GM21786 (cell line): Measurements from ENCODE around the gene PRKCZ.
"Not testable (repeated sequence)": the region's sequence is repeated elsewhere in the genome, so short reads cannot be mapped to it uniquely, and the experiment has no call there.

Experiments
- ATAC-seq: cut with Tn5 transposase; IDR thresholded peaks from one replicate; pipeline ENCODE4 v1.9.1; 2021; ENCODE audit not compliant: unreplicated experiment

The PRKCZ gene

DNA sequence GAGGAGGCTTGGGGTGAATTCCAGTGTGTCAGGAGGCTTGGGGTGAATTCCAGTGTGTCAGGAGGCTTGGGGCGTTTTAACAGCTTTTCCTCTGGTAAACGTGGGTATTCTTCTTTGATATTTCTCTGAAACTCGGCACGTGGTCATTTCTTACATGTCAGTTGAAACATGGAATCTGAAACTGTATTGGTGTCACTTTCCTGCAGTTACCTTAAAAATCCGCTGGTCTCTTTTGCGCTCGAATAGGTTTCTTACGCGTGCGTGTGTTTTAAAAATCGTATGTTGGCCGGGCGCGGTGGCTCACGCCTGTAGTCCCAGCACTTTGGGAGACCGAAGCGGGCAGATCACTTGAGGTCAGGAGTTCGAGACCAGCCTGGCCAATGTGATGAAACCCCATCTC is 33.5 kb downstream of the PRKCZ start:
- ATAC-seq = no peak

- ATAC-seq = no peak
Measured at GRCh38 chr1:2084306-2084705, 34.1 kb downstream of the PRKCZ start.

GRCh38 chr1:2085080-2085479 is 34.9 kb downstream of the PRKCZ start:
- no peak for ATAC-seq

DNA sequence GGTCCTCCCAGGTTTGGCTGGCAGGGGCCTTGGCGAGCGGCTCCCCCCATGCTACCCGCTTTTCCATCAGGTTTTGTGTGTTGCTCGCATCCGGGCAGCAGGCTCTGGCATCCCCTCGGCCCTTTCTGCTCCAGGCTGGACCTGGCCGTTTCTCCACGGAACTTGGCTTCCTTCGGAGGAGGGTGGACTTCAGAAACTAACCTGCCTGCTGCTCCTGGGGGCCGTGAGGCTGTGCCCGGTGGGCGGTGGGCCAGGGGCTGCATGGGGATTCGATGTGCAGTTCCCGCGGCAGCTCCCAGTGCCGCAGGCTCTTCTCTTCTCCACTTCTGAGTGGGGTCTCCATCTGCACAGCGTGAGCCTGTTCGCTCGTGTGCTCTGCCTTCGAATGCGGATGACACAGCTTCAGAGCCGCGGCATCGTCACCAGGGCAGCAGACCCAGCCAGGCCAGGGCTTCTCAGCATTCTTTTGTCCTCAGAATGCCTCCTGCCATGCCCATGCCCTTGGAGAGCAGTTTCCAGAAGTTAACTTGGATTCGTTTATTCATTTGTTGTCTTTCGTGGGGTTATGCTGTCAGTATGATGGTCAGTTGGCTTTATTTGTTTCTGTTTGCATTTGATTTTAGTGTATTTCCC is 36.4 kb downstream of the PRKCZ start:
- no peak for ATAC-seq

DNA sequence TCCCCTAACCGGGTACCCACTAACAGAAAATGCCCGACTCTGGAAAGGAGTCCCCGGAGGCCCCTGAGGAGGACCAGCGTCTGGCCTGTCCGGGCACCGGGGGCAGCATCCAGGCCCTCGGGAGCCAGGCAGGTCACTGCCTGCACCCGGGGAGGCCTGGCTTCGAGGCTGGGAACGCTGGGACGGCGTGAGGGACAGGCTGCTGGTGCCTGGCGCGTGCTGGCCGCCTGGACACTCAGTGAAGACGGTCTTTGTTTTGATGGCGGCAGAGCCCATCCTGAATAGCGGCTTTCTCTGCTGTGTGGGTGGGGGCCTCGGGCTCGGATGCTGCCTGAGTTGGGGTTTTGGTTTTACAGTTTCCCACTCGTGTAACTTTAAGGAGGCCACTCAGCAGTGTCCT is 37.6 kb downstream of the PRKCZ start:
- ATAC-seq = no peak

DNA sequence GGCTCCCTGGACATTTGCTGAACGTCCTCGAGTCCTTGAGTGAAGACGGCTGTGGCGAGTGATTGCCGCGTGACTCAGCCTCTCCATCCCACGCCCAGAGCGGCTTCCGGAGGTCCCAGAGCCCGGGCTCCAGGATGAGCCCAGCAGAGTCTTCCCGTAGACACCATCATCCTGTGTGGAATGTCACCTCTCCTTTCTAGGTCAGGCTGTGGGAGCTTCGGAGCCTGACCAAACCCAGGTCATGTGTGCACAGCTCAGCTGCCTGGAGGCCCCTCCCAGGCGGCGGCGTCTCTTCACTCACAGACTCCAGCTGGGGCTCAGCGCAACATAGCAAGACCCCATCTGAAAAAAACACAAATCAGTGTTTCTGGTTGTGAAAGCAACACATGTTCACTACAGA is 38.2 kb downstream of the PRKCZ start:
- ATAC-seq = no peak

- ATAC-seq = no peak
Measured at GRCh38 chr1:2089051-2089450, 38.8 kb downstream of the PRKCZ start.

- no peak for ATAC-seq
Measured at GRCh38 chr1:2090216-2090890, 40.1 kb downstream of the PRKCZ start.

DNA sequence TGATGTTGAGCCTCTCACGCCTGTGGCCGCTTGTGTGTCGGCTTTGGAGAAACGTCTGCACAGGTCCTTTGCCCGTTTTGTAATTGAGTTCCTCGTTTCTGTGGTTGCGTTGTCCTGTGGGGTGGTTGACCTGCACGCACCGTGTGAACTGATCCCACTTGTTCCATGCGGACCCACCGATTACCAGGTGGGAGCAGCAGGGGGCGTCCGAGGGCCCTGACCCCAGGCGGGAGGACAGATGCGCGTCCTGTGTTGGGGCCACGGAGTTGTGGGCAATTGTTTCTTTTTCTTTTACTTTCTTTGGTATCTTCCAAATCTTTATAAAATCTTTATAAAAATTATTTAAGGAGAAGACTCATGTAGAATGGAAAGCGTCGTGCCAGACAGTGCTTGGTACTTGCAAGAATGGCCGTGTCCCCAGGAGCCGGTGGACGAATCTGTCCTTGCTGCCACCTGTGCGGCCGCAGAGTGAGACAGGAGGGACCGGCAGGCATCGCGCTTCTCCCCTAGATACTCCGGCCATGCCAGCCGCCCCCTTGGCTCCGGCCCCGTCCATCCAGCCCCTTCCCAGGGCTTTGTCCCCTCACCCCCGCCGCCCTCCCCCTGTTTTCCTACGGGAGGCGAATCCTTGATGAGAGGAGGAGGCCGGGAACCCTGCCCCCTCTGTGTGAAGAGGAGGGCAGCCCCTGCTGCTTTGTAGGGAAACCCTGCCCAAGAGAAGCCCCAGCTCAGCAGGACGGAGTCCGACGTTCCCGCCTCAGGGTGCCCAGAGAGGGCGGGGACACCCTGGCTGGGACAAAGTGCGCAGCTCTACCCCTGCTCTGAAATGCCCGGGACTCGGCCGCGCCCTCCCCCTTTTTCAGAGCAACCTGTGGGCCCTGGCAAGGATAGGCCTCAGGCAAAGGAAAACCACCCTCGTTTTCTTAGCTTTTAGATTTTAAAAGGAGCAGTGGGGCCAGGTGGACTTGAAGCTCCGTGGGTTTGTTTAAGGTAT is 41.7 kb downstream of the PRKCZ start:
- no peak for ATAC-seq

DNA sequence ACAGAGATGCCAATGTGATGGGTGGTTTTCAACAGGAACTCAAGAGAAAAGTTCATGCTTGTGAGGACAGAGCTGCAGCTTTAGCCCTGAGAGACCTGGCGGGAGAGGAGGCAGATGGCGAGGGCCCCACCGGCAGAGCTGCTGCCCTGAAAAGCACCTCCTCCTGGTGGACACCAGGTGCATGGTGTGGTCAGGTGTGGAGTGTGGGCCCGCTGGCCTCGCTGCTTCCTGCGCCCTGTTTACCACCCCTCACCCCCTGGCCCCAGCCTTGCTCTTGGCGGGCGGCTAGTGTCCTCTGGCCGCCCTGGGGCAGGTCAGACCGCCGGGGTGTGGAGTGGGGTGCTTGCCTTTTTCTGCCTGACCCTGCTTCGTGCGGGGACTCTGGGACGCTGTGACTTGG is 42.8 kb downstream of the PRKCZ start:
- ATAC-seq = no peak

- no peak for ATAC-seq
Measured at GRCh38 chr1:2093636-2094035, 43.4 kb downstream of the PRKCZ start.

DNA sequence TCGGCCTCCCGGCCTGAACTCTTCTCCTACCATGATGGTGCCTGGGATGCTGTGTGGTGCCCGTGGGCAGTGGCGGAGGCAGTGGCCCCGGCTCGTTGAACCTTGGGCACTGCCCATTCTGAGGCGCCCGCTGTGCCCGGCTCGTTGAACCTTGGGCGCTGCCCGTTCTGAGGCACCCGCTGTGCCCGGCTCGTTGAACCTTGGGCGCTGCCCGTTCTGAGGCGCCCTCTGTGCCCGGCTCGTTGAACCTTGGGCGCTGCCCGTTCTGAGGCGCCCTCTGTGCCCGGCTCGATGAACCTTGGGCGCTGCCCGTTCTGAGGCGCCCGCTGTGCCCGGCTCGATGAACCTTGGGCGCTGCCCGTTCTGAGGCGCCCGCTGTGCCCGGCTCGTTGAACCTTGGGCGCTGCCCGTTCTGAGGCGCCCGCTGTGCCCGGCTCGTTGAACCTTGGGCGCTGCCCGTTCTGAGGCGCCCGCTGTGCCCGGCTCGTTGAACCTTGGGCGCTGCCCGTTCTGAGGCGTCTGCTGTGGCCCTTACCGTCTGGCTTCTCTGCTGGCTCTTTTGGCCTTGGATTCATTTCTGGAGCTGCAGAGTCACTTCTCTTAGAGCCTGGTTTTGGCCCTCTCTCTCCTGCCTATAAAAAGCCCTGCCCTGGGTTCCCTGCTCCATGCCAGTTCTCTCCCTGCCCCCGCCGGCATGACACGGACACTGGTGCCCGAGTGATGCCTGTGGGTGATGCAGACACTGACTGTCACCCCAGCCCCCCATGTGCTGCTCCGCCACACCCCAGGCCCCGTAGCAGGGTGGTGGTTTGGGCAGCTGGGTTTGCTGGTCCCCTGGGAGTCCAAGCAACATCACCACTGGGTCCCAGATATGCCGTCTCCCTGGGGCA is 44.3 kb downstream of the PRKCZ start:
- ATAC-seq = not testable (repeated sequence)

GRCh38 chr1:2095394-2095793 is 45.2 kb downstream of the PRKCZ start:
- no peak for ATAC-seq

DNA sequence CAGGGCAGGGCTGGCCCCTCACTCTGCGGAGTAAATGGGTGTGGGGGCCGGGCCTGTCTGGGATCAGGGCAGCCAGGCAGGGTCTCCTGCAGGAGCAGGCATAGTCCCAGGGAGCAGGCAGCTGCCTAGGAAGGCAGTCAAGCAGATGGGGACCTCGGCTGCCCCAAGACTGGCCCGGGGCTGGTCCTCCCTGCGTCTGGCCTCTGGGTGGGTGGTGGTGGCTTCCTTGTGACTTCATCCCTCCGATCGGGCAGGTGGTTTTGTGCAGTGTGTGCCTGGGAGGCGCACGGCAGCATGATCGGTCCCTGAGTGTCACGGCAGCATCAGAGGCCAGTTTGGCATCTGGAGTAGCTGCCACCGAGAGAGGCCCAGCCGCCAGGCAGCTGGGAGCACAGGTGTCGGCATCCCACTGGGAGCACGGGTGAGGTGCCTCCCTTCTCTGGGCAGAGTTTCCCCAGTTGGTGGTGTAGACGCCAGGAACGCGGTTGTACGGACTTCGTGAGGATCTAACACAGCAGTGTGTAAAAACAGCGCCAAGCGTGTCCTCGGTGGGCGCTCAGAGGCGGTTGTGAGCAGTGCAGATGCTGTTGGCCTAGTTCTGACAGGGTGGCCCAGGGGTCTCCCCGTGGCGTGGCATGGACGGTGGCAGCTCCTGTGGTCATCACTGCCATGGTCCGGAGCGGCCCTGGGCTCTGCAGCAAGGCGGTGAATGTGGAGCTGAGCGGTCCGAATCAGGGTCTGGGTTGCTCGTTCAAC is 45.9 kb downstream of the PRKCZ start:
- ATAC-seq = no peak

DNA sequence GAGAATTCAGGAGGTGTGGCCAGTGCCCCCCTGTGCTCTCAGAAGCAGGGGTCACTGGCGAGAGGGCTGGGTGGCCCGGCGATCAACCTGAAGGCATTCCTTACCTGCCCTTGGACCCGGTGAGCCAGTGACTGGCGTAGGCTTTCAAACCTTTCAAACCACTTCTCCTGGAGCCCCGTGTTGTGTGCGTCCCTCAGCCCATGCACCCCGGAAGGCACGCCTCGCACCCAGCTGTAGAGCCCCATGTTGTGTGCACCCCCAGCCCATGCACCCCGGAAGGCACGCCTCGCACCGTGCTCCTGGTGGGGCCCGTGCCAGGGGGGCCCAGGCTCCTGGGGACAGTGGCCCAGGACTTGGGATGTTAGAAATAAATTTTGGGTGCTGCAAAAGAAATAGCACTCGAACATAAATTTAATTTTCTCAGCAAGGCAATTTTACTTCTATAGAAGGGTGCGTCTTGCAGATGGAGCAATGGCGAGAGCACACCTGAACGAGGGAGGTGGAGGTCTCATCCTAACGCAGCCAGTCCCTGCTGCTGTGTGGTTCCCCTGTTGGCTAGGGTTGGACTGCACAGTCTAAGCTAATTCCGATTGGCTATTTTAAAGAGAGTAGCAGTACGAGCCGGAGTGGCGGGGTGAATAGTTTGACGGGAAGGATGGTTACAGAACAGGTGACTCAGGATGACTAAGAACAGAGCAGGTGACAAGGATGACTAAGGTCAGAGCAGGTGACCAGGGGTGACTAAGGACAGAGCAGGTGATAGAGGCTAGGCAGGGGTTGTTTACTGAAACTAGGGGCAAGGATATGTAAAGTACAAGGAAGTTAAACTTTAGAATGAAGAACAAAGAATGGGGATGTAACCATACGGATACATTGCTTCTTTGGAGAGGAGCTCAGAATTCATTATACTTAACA is 47.4 kb downstream of the PRKCZ start:
- no peak for ATAC-seq

DNA sequence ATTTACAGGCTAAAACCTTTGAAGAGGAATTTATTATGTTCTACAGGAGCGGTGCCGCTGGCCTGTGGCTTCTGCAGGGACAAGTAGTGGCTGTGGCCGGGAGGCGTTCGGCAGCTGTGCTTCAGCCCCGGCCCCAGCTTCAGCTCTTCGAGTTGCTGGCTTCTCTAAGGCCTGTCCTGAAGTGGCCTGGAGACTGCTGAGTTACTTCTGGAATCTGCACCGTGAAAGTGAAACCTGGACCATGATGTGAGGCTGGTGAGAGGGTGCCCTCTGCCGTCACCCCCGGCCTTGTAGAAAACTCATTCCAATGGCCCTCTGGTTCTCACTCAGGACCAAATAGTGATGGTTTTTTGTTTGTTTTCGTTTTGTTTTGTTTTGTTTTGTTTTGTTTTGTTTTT is 48.1 kb downstream of the PRKCZ start:
- no peak for ATAC-seq

GRCh38 chr1:2098839-2099785 is 48.9 kb downstream of the PRKCZ start:
- no peak for ATAC-seq
